T-helper 2 cell treated with Interferon-gamma antibody and Interleukin-4, amounts not matched to agents 100 ng/mL and 5 ng/mL, for 36 hours (primary cell): ENCODE data around the gene HDHD2. TPM values are rescaled to one million over a fixed set of nuclear protein-coding genes. Genes with fewer than 3 reads are reported as not detected.

Source experiments
- intact Hi-C: fragments of 100-400 bp; cut with micrococcal nuclease; formaldehyde crosslinking; loops from one replicate; pipeline ENCODE4 v1.15.1; 2023
- total RNA-seq: library from RNA; stranded (reverse); gene quantifications from 2 replicates; pipeline ENCODE4 v1.2.3, GENCODE V29; 2022

The HDHD2 gene
- total RNA-seq, 1 donor from 2014 or later = 41.0 TPM

DNA sequence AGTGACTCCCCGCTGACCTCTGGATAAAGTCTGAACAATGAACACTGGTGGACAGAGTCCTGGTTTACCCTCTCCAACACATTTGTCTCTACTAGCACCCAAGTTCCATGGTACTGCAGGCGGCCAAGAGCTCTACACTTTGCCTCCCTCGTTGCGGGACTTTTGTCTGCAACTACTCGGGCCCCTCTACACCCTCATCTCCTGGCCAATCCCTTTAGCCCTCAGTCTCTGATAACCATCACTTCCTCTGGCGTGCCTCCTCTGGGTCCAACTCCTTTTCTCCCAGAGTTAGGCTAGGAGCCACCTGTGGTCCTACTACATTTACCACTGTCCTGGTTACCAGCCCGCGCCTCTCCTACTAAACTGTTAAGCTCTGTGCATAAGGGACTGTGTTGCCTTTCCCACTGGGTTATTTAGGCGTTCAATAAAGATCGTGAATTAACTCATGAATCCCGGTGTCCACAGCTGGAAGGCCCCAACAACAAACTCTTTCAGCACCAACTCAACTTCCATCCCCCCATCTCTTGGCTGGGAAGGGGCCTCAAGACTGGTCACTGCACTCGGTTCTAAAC, 757 bp downstream of the HDHD2 start:
- intact Hi-C loops = loop anchor here (1.0 to 10.0 kb wide), 4 partner anchors 27 to 895 kb away; partner anchors contain the start of gene IER3IP1

DNA sequence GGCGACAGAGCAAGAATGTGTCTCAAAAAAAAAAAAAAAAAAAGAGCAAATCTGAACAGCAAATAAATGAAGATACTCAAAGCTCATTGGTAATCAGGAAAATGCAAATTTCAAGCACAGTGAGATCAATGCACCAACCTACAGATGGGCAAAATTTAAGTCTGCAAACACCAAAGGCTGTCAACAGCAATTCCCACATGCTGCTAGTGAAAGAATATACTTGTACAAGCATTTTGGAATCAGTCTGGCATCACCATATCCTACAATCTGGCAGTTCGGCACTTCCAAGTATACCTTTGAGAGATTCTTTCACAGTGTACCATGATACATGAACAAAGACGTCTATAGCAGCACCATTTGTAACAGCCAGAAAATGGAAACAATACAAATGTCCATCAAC, 4.1 kb downstream of the HDHD2 start:
- intact Hi-C loops = no loop called here

DNA sequence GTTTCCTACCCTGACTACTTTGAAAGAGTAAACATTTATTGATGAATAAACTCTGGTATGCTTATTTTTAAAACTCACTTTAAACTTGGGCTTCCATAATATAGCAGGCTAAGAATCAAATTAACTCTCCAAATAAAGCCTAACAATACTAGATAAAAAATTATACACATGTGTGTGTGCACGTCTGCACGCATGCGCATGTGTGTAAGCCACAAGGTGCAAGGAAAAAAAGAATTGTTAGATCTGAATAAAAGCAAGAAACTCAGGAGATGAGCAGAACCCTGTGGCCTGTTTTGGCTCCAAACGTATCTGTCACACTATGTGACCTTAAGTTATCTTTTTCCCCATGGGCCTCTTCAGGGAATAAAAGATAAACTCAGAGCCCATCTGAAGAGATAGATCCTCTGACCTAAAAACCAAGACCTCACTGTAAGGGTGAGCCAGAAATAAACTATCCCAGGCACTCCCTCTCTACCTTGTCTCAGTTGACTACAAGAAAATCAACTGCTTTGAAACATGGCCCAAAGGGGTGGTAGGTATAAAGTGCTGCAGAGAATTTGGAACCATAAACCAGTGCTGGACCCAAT, 6.3 kb downstream of the HDHD2 start:
- intact Hi-C loops = no loop called here

DNA sequence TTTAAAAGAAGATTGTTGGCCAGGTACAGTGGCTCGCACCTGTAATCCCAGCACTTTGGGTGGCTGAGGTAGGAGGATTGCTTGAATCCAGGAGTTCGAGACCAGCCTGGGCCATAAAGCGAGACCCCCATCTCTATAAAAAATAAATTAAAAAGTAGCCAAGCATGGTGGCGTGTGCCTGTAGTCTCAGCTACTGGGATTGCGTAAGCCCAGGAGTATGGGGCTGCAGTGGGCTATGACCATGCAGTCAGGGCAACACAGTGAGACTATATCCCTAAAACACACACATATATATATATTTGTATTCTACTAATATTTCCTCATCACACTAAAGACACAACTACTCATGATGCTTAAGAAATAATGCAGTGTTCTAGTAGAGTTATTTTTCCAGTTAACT, 7.1 kb downstream of the HDHD2 start:
- intact Hi-C loops = no loop called here

DNA sequence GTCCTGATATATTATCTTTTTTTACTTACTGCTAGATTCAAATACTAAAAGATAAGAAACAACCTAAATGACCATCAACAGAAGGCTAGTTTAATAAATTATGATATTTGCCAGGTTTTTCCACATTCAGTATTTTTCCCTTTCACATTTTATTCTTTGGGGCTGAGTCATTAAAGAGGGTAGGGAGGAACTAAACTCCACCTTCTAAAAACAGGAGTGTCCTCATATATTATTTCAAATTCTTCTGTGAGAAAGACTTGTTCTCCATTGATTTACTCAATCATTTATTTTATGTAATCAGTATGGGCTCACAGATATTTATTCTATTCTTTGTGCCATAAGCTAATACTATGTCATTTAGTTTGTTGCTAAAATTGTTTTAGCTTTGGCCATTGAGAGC, 9.0 kb downstream of the HDHD2 start:
- intact Hi-C loops = no loop called here

DNA sequence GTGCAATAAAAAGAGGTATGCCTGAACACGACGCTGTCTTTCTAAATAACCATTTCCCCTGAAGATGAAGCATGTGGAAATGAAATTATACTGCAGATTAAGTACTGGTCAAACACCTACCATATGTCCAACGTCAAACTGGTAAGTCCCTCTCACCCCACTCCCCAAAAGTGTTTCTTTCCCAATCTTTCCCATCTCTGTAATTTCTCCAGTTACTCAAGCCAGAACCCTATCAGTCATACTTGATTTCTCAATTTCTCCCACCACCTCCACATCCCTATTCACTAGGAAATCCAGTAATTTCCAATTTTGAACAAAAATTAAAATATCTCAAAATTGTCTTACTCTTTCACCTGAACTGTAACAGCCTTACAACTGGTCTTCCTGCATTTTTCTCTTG, 29.2 kb downstream of the HDHD2 start:
- intact Hi-C loops = no loop called here

DNA sequence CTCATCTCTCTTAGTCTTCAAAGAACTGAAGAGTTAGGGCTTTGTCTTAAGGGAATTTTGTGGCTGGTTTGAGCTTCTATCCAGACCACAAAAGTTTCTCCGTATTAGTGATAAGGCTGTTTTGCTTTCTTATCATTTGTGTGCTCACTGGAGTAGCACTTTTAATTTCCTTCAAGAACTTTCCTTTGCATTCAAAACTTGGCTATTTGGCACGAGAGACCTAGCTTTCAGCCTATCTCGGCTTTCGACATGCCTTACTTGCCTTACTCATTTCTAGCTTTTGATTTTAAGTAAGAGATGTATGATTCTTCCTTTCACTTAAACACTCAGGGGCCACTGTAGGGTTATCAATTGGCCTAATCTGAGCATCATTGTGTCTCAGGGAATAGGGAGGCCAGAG, 29.9 kb downstream of the HDHD2 start:
- intact Hi-C loops = loop anchor here (1.0 kb wide), 1 partner anchor 30 kb away; the partner anchor contains the start of gene HDHD2

DNA sequence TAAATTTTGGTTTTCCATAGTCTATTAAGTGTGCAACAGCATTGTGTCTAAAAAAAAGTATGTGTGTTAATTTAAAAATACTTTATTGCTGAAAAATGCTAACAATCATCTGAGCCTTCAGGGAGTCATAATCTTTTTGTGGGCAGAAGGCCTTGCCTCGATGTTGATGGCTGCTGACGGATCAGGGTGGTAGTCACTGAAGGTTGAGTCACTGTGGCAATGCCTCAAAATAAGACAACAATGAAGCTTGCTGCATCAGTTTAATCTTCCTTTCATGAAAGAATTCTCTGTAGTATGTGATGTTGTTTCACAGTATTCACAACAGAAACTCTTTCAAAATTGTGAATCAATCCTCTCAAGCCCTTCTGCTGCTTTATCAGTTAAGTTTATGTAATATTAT, 31.3 kb downstream of the HDHD2 start:
- intact Hi-C loops = no loop called here

DNA sequence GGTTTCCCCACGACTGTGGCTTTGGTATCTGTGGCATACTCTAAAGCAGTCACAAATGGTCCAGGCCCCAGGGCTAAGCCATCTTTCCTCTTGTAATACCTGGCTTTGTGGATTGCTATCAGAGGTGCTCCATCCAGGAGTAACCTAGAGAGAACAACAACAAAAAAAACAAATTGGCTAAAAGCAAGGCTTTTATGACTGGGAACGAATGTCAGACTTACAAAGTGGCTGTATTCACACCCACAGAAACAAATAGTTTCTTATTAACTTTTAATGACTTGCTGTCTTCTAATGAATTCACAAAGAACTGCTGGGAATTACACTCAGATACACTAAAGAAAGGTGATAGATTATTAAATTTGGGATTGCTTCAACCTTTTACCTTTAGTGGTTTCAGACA, 35.1 kb downstream of the HDHD2 start:
- intact Hi-C loops = no loop called here

DNA sequence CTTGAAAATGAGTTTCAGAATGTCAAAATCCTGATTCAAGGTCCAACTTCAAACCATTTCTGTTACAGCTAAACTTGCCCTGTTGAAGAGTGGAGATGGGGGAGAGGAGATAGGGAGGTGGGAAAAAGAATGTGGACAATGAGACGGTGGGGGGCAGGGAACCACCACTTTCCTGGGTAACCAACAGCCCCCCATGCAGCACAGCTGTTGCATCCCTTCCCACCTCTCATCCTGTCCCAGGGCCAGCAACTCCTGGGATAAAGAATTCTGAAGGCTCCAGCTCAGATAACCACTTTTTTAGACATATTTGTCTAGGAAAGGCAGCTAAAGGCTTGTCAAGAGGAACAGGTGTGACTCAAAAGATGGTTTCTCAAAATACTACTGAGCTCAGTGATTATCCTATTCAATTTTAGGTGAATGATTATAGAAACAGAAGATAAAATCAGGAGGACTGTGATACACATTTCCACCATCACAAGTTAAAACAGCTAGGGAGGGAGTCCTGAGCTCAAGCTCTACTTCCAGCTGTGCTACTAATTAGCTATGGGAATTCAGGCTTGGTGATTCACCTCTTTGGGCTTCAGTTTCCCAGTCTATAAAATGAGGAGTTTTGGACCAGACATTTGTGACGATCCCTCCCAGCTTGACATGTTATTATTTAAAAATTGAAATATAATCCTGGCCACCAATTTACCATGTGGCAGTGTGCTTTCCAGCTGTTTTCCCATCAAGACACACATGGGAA, 36.3 kb downstream of the HDHD2 start:
- intact Hi-C loops = no loop called here

DNA sequence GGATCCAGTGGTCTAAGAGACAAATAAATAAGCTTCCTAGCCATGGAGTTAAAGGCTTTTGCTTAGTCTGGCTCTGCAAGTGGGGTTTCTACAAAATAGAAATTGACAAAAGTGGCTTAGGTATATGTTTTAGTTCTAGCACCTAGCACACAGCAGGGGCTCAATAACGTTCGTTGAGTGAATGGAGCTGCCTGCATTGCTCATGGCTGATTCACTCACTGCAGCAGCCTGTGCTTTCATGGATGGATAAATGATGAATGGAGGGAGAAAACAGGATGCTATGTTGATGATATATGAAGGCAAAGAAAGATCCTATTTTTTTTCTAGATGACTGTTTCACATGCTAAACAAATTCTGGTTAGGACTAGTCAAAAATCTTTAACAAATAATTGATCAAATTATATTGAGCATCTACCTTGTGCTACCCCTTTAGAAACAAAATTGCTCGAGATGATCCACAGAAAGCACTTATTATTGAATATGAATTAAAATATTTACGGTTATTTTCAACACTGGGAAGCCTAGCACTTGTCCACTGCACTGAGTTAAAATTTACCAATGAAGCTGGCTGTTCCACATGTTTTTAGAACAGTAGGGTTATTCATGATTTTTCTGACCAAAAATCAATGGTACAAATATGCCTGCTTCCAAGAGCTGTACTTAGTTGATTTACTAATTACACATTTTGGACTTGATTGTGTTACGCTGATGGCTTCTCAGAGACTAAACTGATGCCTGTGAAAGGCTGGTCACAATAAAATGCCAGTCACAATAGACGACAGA, 39.6 kb downstream of the HDHD2 start:
- intact Hi-C loops = no loop called here

DNA sequence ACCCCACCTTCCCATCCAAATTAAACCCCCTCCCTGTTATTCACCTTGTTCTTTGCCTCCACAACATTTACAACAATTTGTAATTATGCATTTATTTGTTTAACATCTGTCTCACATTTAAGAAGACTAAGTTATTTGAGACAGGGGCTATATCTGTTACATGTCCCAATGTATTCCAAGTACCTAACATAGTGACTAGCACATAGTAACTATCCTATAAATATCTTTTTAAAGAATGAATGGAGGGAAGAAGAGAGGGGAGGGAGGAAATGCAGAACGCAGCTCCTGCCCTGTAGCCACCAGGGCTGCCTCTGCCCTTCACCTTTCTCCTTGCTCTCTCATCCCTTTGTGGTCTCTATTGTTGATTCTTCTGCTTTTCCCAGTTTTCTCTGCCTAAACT, 40.6 kb downstream of the HDHD2 start:
- intact Hi-C loops = no loop called here

DNA sequence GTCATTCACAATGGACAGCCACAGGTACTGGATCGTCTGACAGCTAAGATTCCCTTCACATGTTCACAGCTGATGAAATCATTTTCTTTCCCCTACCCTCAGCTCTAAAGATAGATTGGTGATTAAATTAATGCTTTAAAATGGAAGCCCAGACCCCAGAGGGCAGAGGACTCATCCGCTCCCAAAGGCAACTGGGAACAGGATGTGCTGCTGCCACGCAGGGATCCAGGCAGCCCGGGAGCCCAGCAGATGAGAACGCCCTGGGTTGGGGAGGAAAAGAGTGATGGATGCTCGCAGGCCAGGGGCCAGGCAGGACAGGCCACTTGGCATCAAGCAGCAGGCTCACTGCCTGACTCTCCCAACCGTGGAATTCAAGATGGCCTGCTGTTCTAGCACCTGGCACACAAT, 41.3 kb downstream of the HDHD2 start:
- intact Hi-C loops = no loop called here

DNA sequence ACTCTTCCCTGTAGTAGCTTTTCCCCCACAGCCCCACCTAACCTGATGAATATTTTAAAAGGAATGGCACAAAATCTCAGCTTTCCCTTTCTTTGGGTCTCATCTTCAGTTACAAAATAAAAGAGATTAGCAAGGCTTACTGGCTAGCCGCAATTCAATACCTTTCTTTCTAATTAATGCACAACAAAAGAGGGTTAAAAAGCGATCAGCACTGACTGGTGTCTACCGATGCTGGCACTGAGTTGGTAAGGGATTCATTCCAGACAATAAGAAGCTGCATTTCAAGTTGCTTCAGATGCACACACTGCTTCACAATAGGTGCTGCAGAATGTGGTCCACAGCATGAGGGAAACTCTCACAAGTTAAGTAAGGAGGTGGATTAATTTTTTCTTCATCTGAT, 41.9 kb downstream of the HDHD2 start:
- intact Hi-C loops = no loop called here

DNA sequence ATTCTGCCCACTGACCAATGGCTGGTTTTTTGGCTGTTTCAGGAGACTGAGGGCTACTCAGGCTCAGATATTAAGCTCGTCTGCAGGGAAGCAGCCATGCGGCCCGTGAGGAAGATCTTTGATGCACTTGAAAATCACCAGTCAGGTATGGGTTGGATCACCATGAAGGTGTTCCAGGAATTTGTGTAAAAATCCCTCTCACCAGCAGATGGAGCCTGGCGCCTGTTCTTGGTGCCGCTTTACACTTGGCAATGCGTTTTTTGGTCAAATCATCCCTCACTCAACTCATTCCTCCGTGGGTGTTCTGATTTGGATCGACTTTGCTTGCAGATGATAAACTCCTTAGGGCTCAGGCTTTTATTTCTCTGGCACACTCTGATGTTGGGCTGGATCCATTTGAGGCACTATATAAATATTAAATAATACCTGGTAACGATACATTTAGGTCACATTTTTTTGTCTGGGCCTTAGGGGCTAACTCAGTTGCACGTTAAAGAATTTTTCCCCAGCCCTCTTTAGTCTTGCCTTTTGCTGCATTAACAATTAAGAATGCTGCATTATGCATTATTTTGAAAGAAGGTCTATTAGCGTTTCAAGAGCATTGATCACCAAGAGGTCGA, 50.0 kb downstream of the HDHD2 start:
- intact Hi-C loops = loop anchor here (1.0 kb wide), 3 partner anchors 50 to 649 kb away; partner anchors contain the start of gene HDHD2

DNA sequence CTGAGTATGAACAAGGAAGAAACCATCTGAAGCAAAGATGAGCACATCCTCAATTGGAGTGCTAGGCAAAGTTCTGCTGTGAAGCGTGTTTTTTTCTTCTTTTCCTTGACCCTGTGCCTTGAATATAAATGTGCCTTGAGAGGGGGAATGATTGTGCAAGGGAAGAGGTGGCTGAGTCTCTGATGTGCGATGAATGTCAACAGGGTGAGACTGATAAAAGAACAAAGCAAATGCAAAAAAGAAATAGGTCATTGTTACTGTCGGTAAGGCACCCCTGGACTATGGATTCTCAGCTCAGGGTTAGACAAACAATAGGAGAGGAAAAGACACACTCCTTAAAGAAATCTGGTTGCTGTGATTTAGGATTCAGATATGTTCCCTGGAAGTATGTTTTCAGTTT, 54.5 kb downstream of the HDHD2 start:
- intact Hi-C loops = no loop called here

DNA sequence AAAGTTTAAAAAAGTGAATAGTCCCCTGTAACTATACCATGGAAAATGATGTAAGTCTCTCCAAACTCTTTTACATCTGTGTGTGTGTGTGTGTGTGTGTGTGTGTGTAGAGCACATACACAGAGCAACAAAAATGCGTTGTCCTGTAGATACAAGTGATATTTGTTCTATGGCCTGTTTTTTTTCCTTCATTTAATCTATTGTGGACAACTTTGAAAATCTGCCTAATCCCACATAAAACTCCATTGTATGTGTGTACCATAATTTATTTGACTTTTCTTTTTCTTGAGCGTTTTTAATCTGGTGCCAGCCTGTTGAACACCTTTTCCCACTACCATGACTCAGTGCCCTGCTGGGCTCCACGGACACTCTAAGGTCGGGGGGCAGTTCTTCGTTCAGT, 62.6 kb downstream of the HDHD2 start:
- intact Hi-C loops = no loop called here

DNA sequence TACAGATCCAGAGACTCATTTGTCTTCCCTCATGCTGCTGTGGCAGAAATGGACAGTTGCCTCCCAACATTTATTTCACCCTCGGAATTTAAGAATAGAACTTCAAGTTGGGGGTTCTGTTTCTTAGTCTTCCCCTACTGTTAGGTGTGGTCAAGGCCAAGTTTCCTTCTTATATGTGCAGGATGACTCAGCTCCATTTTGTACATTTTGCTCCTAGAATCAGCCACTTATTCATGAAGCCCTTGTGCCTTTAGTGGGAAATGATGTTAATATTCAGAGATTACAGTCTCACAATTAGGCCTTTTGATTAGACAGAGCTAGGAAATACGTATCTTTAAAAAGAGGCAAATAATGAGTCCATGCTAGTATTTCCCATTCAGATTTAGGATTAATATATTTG, 68.7 kb downstream of the HDHD2 start:
- intact Hi-C loops = no loop called here

DNA sequence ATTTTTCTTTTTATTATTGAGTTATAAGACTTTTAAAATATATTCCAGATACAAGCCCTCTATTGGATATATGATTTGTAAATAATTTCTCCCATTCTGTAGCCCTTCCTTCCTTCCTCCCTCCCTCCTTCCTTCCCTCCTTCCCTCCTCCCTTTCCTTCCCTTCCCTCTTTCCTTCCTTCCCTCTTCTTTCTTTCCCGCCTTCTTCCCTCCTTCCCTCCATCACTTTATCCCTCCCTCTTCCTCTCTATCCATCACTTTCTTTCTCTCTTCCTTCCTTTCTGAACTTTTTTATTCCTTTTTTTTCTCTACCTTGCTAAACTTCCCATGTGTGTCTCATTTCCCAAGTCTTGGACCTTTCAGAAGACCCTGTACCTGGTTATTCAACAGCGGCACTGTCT, 69.4 kb downstream of the HDHD2 start:
- intact Hi-C loops = no loop called here

DNA sequence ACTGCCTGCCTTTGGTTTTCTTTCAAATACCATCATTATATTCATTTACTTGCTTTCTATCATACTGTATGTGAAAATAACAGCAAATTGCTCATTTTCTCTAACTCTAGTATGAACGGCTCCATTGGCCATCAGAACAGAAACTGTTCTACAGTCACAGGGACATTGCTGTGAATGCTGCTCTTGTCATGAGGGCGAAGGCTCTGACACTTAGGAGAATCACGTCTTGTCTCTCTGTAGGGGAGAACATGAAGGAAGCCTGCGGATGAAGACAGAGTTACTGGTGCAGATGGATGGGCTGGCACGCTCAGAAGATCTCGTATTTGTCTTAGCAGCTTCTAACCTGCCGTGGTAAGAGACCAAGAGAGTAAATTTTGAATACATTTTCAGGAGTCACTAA, 73.2 kb downstream of the HDHD2 start:
- intact Hi-C loops = no loop called here

DNA sequence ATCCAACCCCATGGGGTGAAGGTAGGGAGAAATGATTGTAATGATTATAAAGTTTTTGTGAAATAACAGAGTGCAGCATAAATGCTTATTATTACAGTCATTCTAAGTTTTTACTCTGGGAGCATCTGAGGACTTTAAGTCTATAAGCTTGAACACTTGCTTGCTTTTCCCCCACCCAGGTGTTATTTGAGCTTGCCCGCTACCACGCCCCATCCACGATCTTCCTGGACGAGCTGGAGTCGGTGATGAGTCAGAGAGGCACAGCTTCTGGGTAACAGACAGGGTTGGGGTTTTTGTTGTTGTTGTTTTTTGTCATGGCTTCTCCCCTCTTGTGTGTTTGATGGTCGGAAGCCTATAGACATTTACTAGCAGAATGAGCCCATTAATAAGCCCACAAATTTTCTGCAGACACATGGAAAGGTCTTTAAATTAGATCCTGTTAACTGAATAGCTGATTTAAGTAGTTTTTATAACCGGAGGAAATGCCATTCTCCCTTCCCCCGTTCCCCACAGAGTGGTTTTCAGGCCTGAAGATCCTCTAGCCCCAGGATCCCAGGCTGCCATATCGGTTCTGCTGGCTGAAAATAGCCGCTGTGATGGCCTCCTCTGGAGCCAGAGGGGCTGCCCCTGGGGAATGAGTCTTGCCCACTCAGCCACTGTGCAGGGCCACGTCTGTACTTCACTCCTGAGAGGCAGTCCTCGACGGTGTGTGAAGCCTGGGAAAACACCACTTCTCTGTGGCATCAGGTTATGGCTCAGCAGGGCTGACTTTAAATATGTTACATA, 75.0 kb downstream of the HDHD2 start:
- intact Hi-C loops = no loop called here
